HepG2 (cell line): ENCODE results near the gene GPR32. TPM values are rescaled to one million over a fixed set of nuclear protein-coding genes. Genes with fewer than 3 reads are reported as not detected.

ENCODE experiments used
- ATAC-seq: fragments of 200-7000 bp; cut with Tn5 transposase; 3 replicates; pipeline ENCODE4 v1.9.1; 2020; ENCODE audit warnings: mild to moderate bottlenecking, moderate library complexity
- BruUV-seq: library from RNA; stranded (reverse); fragments of 400-500 nt; replicated peaks from 2 replicates; lab custom pipeline; 2021; lab: Mats Ljungman, UMichigan
- CTCF ChIA-PET: fragments of 300-600 bp; formaldehyde crosslinking; extraction: SDS; loops from one replicate; lab custom pipeline; 2021; ENCODE audit warnings: low total read pairs, inconsistent platforms, low intra/inter-chr PET ratio; lab: Yijun Ruan, JAX
- POLR2A ChIA-PET: fragments of 350-600 bp; sonication (Branson Sonifier 250); formaldehyde crosslinking; loops from one replicate; lab custom pipeline; 2020; ENCODE audit warnings: antibody characterized with exemption, inconsistent platforms; lab: Yijun Ruan, JAX
- DNase-seq: peaks from one replicate; pipeline ENCODE4 v3.0.0-alpha.2; 2015; ENCODE audit warnings: low spot score
- FAIRE-seq: peaks from 3 replicates; lab custom pipeline; 2011; peaks lifted over from hg19 to GRCh38; lab: Jason Lieb, UNC
- H2AFZ ChIP-seq: one replicate; pipeline ENCODE4 v1.6.1; 2011; ENCODE audit warnings: low read length, inconsistent platforms
- H3K27ac ChIP-seq: fragments of 300-600 bp; 3 replicates; pipeline ENCODE4 v1.8.0; 2011; ENCODE audit warnings: mixed run types, mild to moderate bottlenecking, mixed read lengths, low read length, inconsistent platforms; ENCODE audit not compliant: insufficient read depth; ENCODE audit errors: extremely low read length
- H3K27me3 ChIP-seq, 2 experiments: fragments of 200-600 bp in 1 of 2; 2 replicates in 1 of 2; 3 replicates in 1 of 2; pipeline versions ENCODE4 v1.6.0 to v1.8.0; 2011; ENCODE audit warnings: low read length in 2 of 2, mild to moderate bottlenecking in 2 of 2, moderate library complexity in 2 of 2, inconsistent platforms in 1 of 2; ENCODE audit not compliant: insufficient read depth in 2 of 2, control insufficient read depth in 1 of 2
- H3K36me3 ChIP-seq, 2 experiments: fragments of 200-600 bp in 1 of 2; replicated peaks in 1 of 2; 2 replicates in 1 of 2; 3 replicates in 1 of 2; pipeline versions ENCODE4 v1.5.1 to v1.8.0; 2011; ENCODE audit warnings: low read length in 2 of 2, inconsistent platforms in 1 of 2; ENCODE audit not compliant: insufficient read depth in 2 of 2, control insufficient read depth in 1 of 2
- H3K4me1 ChIP-seq: 2 replicates; pipeline ENCODE4 v1.5.1; 2012; ENCODE audit warnings: low read length, inconsistent platforms; ENCODE audit not compliant: insufficient read depth
- H3K4me2 ChIP-seq: 2 replicates; pipeline ENCODE4 v1.6.0; 2011; ENCODE audit warnings: low read depth, low read length, inconsistent platforms
- H3K4me3 ChIP-seq, 3 experiments: fragments of 200-600 bp in 1 of 3; sonication (generic), shearing (Covaris generic) in 1 of 3; replicated peaks in 1 of 3; 2 replicates each; pipeline ENCODE4 v1.5.1; 2011 to 2016; ENCODE audit warnings: low read length in 3 of 3, inconsistent platforms in 2 of 3, low read depth in 2 of 3, mild to moderate bottlenecking in 2 of 3, control low read depth in 1 of 3, mixed read lengths in 1 of 3; ENCODE audit not compliant: insufficient read depth in 1 of 3
- H3K79me2 ChIP-seq: one replicate; pipeline ENCODE4 v1.6.1; 2011; ENCODE audit warnings: low read length, inconsistent platforms; ENCODE audit not compliant: insufficient read depth
- H3K9ac ChIP-seq: 2 replicates; pipeline ENCODE4 v1.6.0; 2011; ENCODE audit warnings: mild to moderate bottlenecking, low read depth, low read length, inconsistent platforms; ENCODE audit not compliant: insufficient read depth
- H3K9me3 ChIP-seq: 2 replicates; pipeline ENCODE4 v1.5.1; 2012; ENCODE audit warnings: mild to moderate bottlenecking, low read length
- H4K20me1 ChIP-seq: 2 replicates; pipeline ENCODE4 v1.6.0; 2011; ENCODE audit warnings: inconsistent platforms, mild to moderate bottlenecking, low read length, moderate library complexity; ENCODE audit not compliant: insufficient read depth
- BCL3 ChIP-seq: sonication (generic); formaldehyde crosslinking; IDR thresholded peaks from 2 replicates; pipeline ENCODE4 v1.5.1; 2020; ENCODE audit warnings: mild to moderate bottlenecking, missing genetic modification reagents, moderate library complexity
- FOXA3 ChIP-seq: IDR thresholded peaks from 2 replicates; pipeline ENCODE4 v1.6.1; 2016; ENCODE audit warnings: missing genetic modification reagents, missing compliant biosample characterization
- MAF1 ChIP-seq: sonication (generic); formaldehyde crosslinking; IDR thresholded peaks from 2 replicates; pipeline ENCODE4 v1.5.0; 2020; ENCODE audit warnings: missing genetic modification reagents, borderline replicate concordance
- RFX3 ChIP-seq: IDR thresholded peaks from 2 replicates; pipeline ENCODE4 v1.6.1; 2016; ENCODE audit warnings: missing biosample characterization, missing genetic modification reagents
- TBL1XR1 ChIP-seq: fragments of 150-350 bp; IDR thresholded peaks from 2 replicates; pipeline ENCODE4 v1.6.1; 2014; ENCODE audit warnings: borderline replicate concordance, low read length; ENCODE audit not compliant: partially characterized antibody
- ZBTB3 ChIP-seq: sonication (generic); formaldehyde crosslinking; IDR thresholded peaks from 2 replicates; pipeline ENCODE4 v1.4.0; 2020; ENCODE audit warnings: low read depth, mild to moderate bottlenecking, moderate library complexity, missing genetic modification reagents, borderline replicate concordance
- ZNF280D ChIP-seq: sonication (generic); formaldehyde crosslinking; IDR thresholded peaks from 2 replicates; pipeline ENCODE4 v1.5.1; 2020; ENCODE audit warnings: mild to moderate bottlenecking, missing genetic modification reagents
- ZNF34 ChIP-seq: sonication (generic); formaldehyde crosslinking; IDR thresholded peaks from 2 replicates; pipeline ENCODE4 v1.4.0; 2020; ENCODE audit warnings: mild to moderate bottlenecking, missing genetic modification reagents, borderline replicate concordance
- ZNF350 ChIP-seq: sonication (generic); formaldehyde crosslinking; IDR thresholded peaks from 2 replicates; pipeline ENCODE4 v1.4.0; 2020; ENCODE audit warnings: mild to moderate bottlenecking, low read depth, missing genetic modification reagents, borderline replicate concordance
- ZNF501 ChIP-seq: sonication (generic); formaldehyde crosslinking; IDR thresholded peaks from 2 replicates; pipeline ENCODE4 v1.5.1; 2020; ENCODE audit warnings: mild to moderate bottlenecking, moderate library complexity, missing genetic modification reagents
- WGBS: methylation state at CpG from one replicate; pipeline ENCODE4 v1.1.6; 2017; ENCODE audit warnings: low lambda C conversion rate; 5-methylcytosine and 5-hydroxymethylcytosine counted together
- in situ Hi-C: cut with HindIII; loops from 2 replicates; pipeline ENCODE4 v1.10.0; 2017; ENCODE audit warnings: low pct_unique_long_range_greater_than_20kb; ENCODE audit not compliant: extremely low pct_ligation_motif_present
- intact Hi-C: fragments of 100-400 bp; cut with micrococcal nuclease; formaldehyde crosslinking; loops from one replicate; pipeline ENCODE4 v1.10.0; 2022; ENCODE audit not compliant: unreplicated experiment
- polyA plus RNA-seq, 8 experiments: library from polyadenylated mRNA; depleted of rRNA in 3 of 8; stranded (reverse) in 7 of 8; unstranded in 1 of 8; fragments of >200 nt; fragmentation: Illumina TruSeq in 4 of 8; extraction: Trizol in 4 of 8; gene quantifications; 2 replicates each; pipeline versions ENCODE4 v1.2.1 to v1.2.3, GENCODE V29; 2011 to 2016; ENCODE audit warnings: low read depth in 4 of 8, missing spikeins in 1 of 8, mixed read lengths in 1 of 8; ENCODE audit not compliant: insufficient read depth in 1 of 8
- total RNA-seq, 5 experiments: library from RNA; depleted of rRNA; stranded (reverse); fragments of >200 nt; fragmentation: Illumina TruSeq; extraction: Trizol; gene quantifications; 2 replicates each; pipeline ENCODE4 v1.2.3, GENCODE V29; 2016; ENCODE audit warnings: low read depth in 1 of 5
- TF ChIP-seq, protein P1 (sequence below): sonication (generic); formaldehyde crosslinking; IDR thresholded peaks from 2 replicates; pipeline ENCODE4 v1.4.0; 2020; ENCODE audit warnings: missing genetic modification reagents
- TF ChIP-seq, protein P2 (sequence below): sonication (generic); formaldehyde crosslinking; IDR thresholded peaks from 2 replicates; pipeline ENCODE4 v1.8.1; 2022; ENCODE audit warnings: mild to moderate bottlenecking, missing genetic modification reagents
- TF ChIP-seq, protein P3 (sequence below): IDR thresholded peaks from 2 replicates; pipeline ENCODE4 v1.6.1; 2016; ENCODE audit warnings: missing genetic modification reagents, missing compliant biosample characterization
- TF ChIP-seq, protein P4 (sequence below): sonication (generic); formaldehyde crosslinking; IDR thresholded peaks from 2 replicates; pipeline ENCODE4 v1.4.0; 2020; ENCODE audit warnings: missing genetic modification reagents

The GPR32 gene
- total and polyA plus RNA-seq, 2 of the 13 experiments (the other 11 are each of a cell fraction or from before 2014, with no cell fraction given) = not detected

- Histone ChIP-seq H3K9ac (no peak overlapping the region), H3K79me2 (no peaks in the 10 kb centered on the region), H3K27me3 (peaks cover 7 to 43% of the 10 kb centered on the region in 2 experiments), H3K4me1 (no peaks in the 10 kb centered on the region), H3K9me3 (no peaks in the 10 kb centered on the region), H2AFZ (no peak overlapping the region), H4K20me1 (no peaks in the 10 kb centered on the region), H3K4me2 (no peak overlapping the region), H3K4me3 (no peak overlapping the region), H3K27ac (no peak overlapping the region), H3K36me3 (no peaks in the 10 kb centered on the region)
- WGBS = 9% methylated on average over 14 of the region's 15 CpGs
- intact Hi-C loops = no loop called here
- in situ Hi-C loops = no loop called here
- FAIRE-seq (no peak), ATAC-seq (no peak), DNase-seq (no peak)
- CTCF ChIA-PET = no interaction called here
- POLR2A ChIA-PET = no interaction called here
- BruUV-seq = no TSS peak
- TF ChIP-seq ZNF34 (CRISPR knock-in tag) = no peak
- TF ChIP-seq, protein P1, sequence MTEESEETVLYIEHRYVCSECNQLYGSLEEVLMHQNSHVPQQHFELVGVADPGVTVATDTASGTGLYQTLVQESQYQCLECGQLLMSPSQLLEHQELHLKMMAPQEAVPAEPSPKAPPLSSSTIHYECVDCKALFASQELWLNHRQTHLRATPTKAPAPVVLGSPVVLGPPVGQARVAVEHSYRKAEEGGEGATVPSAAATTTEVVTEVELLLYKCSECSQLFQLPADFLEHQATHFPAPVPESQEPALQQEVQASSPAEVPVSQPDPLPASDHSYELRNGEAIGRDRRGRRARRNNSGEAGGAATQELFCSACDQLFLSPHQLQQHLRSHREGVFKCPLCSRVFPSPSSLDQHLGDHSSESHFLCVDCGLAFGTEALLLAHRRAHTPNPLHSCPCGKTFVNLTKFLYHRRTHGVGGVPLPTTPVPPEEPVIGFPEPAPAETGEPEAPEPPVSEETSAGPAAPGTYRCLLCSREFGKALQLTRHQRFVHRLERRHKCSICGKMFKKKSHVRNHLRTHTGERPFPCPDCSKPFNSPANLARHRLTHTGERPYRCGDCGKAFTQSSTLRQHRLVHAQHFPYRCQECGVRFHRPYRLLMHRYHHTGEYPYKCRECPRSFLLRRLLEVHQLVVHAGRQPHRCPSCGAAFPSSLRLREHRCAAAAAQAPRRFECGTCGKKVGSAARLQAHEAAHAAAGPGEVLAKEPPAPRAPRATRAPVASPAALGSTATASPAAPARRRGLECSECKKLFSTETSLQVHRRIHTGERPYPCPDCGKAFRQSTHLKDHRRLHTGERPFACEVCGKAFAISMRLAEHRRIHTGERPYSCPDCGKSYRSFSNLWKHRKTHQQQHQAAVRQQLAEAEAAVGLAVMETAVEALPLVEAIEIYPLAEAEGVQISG = no peak
- TF ChIP-seq ZBTB3 (CRISPR knock-in tag) = no peak
- no peak for TF ChIP-seq ZNF280D (CRISPR knock-in tag)
- TF ChIP-seq ZNF350 (CRISPR knock-in tag) = no peak
- TF ChIP-seq BCL3 (CRISPR knock-in tag) = no peak
- TF ChIP-seq RFX3 = no peak
- TF ChIP-seq, protein P2, sequence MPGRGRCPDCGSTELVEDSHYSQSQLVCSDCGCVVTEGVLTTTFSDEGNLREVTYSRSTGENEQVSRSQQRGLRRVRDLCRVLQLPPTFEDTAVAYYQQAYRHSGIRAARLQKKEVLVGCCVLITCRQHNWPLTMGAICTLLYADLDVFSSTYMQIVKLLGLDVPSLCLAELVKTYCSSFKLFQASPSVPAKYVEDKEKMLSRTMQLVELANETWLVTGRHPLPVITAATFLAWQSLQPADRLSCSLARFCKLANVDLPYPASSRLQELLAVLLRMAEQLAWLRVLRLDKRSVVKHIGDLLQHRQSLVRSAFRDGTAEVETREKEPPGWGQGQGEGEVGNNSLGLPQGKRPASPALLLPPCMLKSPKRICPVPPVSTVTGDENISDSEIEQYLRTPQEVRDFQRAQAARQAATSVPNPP = no peak
- TF ChIP-seq, protein P3, sequence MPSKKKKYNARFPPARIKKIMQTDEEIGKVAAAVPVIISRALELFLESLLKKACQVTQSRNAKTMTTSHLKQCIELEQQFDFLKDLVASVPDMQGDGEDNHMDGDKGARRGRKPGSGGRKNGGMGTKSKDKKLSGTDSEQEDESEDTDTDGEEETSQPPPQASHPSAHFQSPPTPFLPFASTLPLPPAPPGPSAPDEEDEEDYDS = no peak
- TF ChIP-seq, protein P4, sequence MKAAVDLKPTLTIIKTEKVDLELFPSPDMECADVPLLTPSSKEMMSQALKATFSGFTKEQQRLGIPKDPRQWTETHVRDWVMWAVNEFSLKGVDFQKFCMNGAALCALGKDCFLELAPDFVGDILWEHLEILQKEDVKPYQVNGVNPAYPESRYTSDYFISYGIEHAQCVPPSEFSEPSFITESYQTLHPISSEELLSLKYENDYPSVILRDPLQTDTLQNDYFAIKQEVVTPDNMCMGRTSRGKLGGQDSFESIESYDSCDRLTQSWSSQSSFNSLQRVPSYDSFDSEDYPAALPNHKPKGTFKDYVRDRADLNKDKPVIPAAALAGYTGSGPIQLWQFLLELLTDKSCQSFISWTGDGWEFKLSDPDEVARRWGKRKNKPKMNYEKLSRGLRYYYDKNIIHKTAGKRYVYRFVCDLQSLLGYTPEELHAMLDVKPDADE (CRISPR knock-in tag) = no peak
- TF ChIP-seq ZNF501 = no peak
- TF ChIP-seq FOXA3 (CRISPR knock-in tag) = no peak
- no peak for TF ChIP-seq MAF1 (CRISPR knock-in tag)
- TF ChIP-seq TBL1XR1 = no peak
Measured at GRCh38 chr19:50820086-50820485, 49.8 kb downstream of the GPR32 start.
